IMR-90 (cell line): ENCODE results near the gene FGFRL1. TPM values are rescaled to one million over a fixed set of nuclear protein-coding genes. Genes with fewer than 3 reads are reported as not detected.

Experiments used
- ATAC-seq: fragments of 200-7000 bp; cut with Tn5 transposase; 2 replicates; pipeline ENCODE4 v1.9.1; 2020; ENCODE audit warnings: low read depth, mild to moderate bottlenecking, moderate library complexity
- BruUV-seq: library from RNA; stranded (reverse); fragments of 400-500 nt; replicated peaks from 2 replicates; lab custom pipeline; 2021; lab: Mats Ljungman, UMichigan
- CTCF ChIA-PET: fragments of 300-600 bp; formaldehyde crosslinking; extraction: SDS; loops from one replicate; lab custom pipeline; 2021; ENCODE audit warnings: antibody characterized with exemption; lab: Yijun Ruan, JAX
- POLR2A ChIA-PET: fragments of 300-600 bp; sonication (Branson Sonifier 250); formaldehyde crosslinking; loops from one replicate; lab custom pipeline; 2022; ENCODE audit warnings: antibody characterized with exemption; ENCODE audit not compliant: unreplicated experiment; lab: Charles Lee
- DNase-seq: peaks from one replicate; pipeline ENCODE4 v3.0.0; 2013
- H2AFZ ChIP-seq: replicated peaks from 2 replicates; pipeline ENCODE3; 2013; ENCODE audit warnings: low read length, mild to moderate bottlenecking; ENCODE audit not compliant: poor library complexity
- H2AK5ac ChIP-seq: 2 replicates; pipeline ENCODE4 v1.6.1; 2013; ENCODE audit warnings: low read depth, low read length, inconsistent platforms
- H2AK9ac ChIP-seq: replicated peaks from 2 replicates; pipeline ENCODE3; 2013; ENCODE audit warnings: mild to moderate bottlenecking, low read depth, low read length, moderate library complexity; ENCODE audit not compliant: poor library complexity
- H2BK120ac ChIP-seq: 2 replicates; pipeline ENCODE4 v1.6.1; 2013; ENCODE audit warnings: low read depth, low read length, inconsistent platforms
- H2BK15ac ChIP-seq: 3 replicates; pipeline ENCODE4 v1.6.1; 2013; ENCODE audit warnings: low read depth, low read length, inconsistent platforms
- H2BK20ac ChIP-seq: 2 replicates; pipeline ENCODE4 v1.6.1; 2013; ENCODE audit warnings: low read depth, mild to moderate bottlenecking, inconsistent platforms, low read length, moderate library complexity
- H2BK5ac ChIP-seq: 2 replicates; pipeline ENCODE4 v1.6.1; 2013; ENCODE audit warnings: mild to moderate bottlenecking, low read depth, low read length, inconsistent platforms; ENCODE audit not compliant: poor library complexity, severe bottlenecking
- H3K14ac ChIP-seq: replicated peaks from 2 replicates; pipeline ENCODE4 v1.6.1; 2013; ENCODE audit warnings: low read depth, low read length, inconsistent platforms
- H3K18ac ChIP-seq: 2 replicates; pipeline ENCODE4 v1.6.1; 2013; ENCODE audit warnings: low read depth, low read length, control low read depth
- H3K23ac ChIP-seq: 2 replicates; pipeline ENCODE4 v1.6.1; 2013; ENCODE audit warnings: low read depth, low read length, inconsistent platforms
- H3K27ac ChIP-seq: 2 replicates; pipeline ENCODE4 v1.5.1; 2013; ENCODE audit warnings: mild to moderate bottlenecking, control low read depth, low read length; ENCODE audit not compliant: insufficient read depth
- H3K27me3 ChIP-seq: 2 replicates; pipeline ENCODE4 v1.6.1; 2013; ENCODE audit warnings: low read length; ENCODE audit not compliant: control insufficient read depth, insufficient read depth
- H3K36me3 ChIP-seq: 2 replicates; pipeline ENCODE4 v1.6.1; 2013; ENCODE audit warnings: low read length, mixed read lengths; ENCODE audit not compliant: control insufficient read depth, insufficient read depth
- H3K4ac ChIP-seq: 2 replicates; pipeline ENCODE4 v1.6.1; 2013; ENCODE audit warnings: low read depth, low read length, inconsistent platforms
- H3K4me1 ChIP-seq: 2 replicates; pipeline ENCODE4 v1.6.1; 2013; ENCODE audit warnings: low read length, mixed read lengths; ENCODE audit not compliant: control insufficient read depth, insufficient read depth
- H3K4me2 ChIP-seq: 2 replicates; pipeline ENCODE4 v1.6.1; 2013; ENCODE audit warnings: low read depth, mild to moderate bottlenecking, control low read depth, low read length, moderate library complexity
- H3K4me3 ChIP-seq: 2 replicates; pipeline ENCODE4 v1.5.1; 2013; ENCODE audit warnings: low read depth, mild to moderate bottlenecking, control low read depth, low read length, moderate library complexity; ENCODE audit not compliant: insufficient read depth
- H3K56ac ChIP-seq: 2 replicates; pipeline ENCODE4 v1.6.1; 2013; ENCODE audit warnings: low read length, inconsistent platforms; ENCODE audit not compliant: insufficient read depth; ENCODE audit errors: extremely low read depth
- H3K79me1 ChIP-seq, 2 experiments: 2 replicates each; pipeline ENCODE4 v1.6.1; 2013; ENCODE audit warnings: low read length in 2 of 2, inconsistent platforms in 1 of 2, low read depth in 1 of 2
- H3K9ac ChIP-seq: 2 replicates; pipeline ENCODE4 v1.6.1; 2013; ENCODE audit warnings: low read depth, low read length, control low read depth
- H3K9me1 ChIP-seq: 2 replicates; pipeline ENCODE4 v1.6.1; 2013; ENCODE audit warnings: low read length, inconsistent platforms; ENCODE audit not compliant: insufficient read depth
- H3K9me3 ChIP-seq: 2 replicates; pipeline ENCODE4 v1.6.1; 2013; ENCODE audit warnings: low read length; ENCODE audit not compliant: control insufficient read depth, insufficient read depth
- H4K20me1 ChIP-seq: 2 replicates; pipeline ENCODE4 v1.6.1; 2013; ENCODE audit warnings: low read length, inconsistent platforms; ENCODE audit not compliant: insufficient read depth
- H4K5ac ChIP-seq: 2 replicates; pipeline ENCODE4 v1.6.1; 2013; ENCODE audit warnings: mild to moderate bottlenecking, low read depth, low read length, control low read depth
- H4K8ac ChIP-seq, 2 experiments: 2 replicates each; pipeline ENCODE4 v1.6.1; 2013; ENCODE audit warnings: low read depth in 2 of 2, low read length in 2 of 2, control low read depth in 1 of 2, inconsistent platforms in 1 of 2
- H4K91ac ChIP-seq: 2 replicates; pipeline ENCODE4 v1.6.1; 2013; ENCODE audit warnings: low read depth, low read length, inconsistent platforms; ENCODE audit not compliant: insufficient read depth
- BHLHE40 ChIP-seq: fragments of 150-350 bp; IDR thresholded peaks from 2 replicates; pipeline ENCODE4 v1.6.1; 2016; ENCODE audit warnings: mild to moderate bottlenecking, low read depth, low read length
- CEBPB ChIP-seq: IDR thresholded peaks from 2 replicates; pipeline ENCODE4 v1.6.1; 2012; ENCODE audit warnings: low read depth, low read length, improper control_type of control experiment
- CHD1 ChIP-seq: IDR thresholded peaks from 2 replicates; pipeline ENCODE4 v1.6.1; 2012; ENCODE audit warnings: low read depth, low read length, improper control_type of control experiment
- CTCF ChIP-seq: conservative IDR thresholded peaks from 2 replicates; pipeline ENCODE4 v1.5.1; 2012; ENCODE audit warnings: mild to moderate bottlenecking, low read depth, low read length, improper control_type of control experiment
- ELK1 ChIP-seq: fragments of 150-350 bp; IDR thresholded peaks from 2 replicates; pipeline ENCODE4 v1.6.1; 2016; ENCODE audit warnings: low read depth, mild to moderate bottlenecking, low read length, moderate library complexity, borderline replicate concordance
- MAFK ChIP-seq: IDR thresholded peaks from 2 replicates; pipeline ENCODE4 v1.6.1; 2012; ENCODE audit warnings: low read depth, low read length, improper control_type of control experiment
- MAZ ChIP-seq: IDR thresholded peaks from 2 replicates; pipeline ENCODE4 v1.6.1; 2012; ENCODE audit warnings: low read depth, mild to moderate bottlenecking, low read length, improper control_type of control experiment, moderate library complexity, borderline replicate concordance
- NFE2L2 ChIP-seq: fragments of 150-350 bp; IDR thresholded peaks from 2 replicates; pipeline ENCODE4 v1.6.1; 2016; ENCODE audit warnings: low read depth, mild to moderate bottlenecking, low read length
- POLR2A ChIP-seq: IDR thresholded peaks from 2 replicates; pipeline ENCODE4 v1.6.1; 2012; ENCODE audit warnings: mild to moderate bottlenecking, low read depth, low read length
- RAD21 ChIP-seq: IDR thresholded peaks from 2 replicates; pipeline ENCODE4 v1.6.1; 2012; ENCODE audit warnings: low read length, improper control_type of control experiment
- RFX5 ChIP-seq: IDR thresholded peaks from 2 replicates; pipeline ENCODE4 v1.8.0; 2012; ENCODE audit warnings: low read depth, mild to moderate bottlenecking, low read length, moderate library complexity
- USF2 ChIP-seq: fragments of 150-350 bp; IDR thresholded peaks from 2 replicates; pipeline ENCODE4 v1.6.1; 2017; ENCODE audit warnings: mild to moderate bottlenecking, antibody characterized with exemption, low read length, low read depth
- WGBS, 2 experiments: methylation state at CpG; one replicate each; pipeline versions ENCODE4 v1.1.5 to v1.1.7; 2013; ENCODE audit warnings: missing lambda C conversion rate in 2 of 2; ENCODE audit not compliant: insufficient read length in 1 of 2; ENCODE audit errors: extremely low coverage in 2 of 2; 5-methylcytosine and 5-hydroxymethylcytosine counted together
- dilution Hi-C: fragments of 300-500 bp; cut with HindIII; formaldehyde crosslinking; loops from one replicate; pipeline ENCODE4 v1.14.3; 2018; ENCODE audit warnings: low sequenced_read_pairs; ENCODE audit not compliant: unreplicated experiment
- in situ Hi-C: fragments of 300-500 bp; cut with MboI; formaldehyde crosslinking; loops from 3 replicates; pipeline ENCODE4 v1.14.3; 2019; ENCODE audit warnings: low sequenced_read_pairs, inconsistent platforms, mixed read lengths
- intact Hi-C: fragments of 100-400 bp; cut with micrococcal nuclease; formaldehyde crosslinking; loops from 2 replicates; pipeline ENCODE4 v1.10.0; 2022
- polyA plus RNA-seq, 3 experiments: library from polyadenylated mRNA; depleted of rRNA; stranded (reverse); fragments of >200 nt; gene quantifications; 2 replicates each; pipeline ENCODE4 v1.2.3, GENCODE V29; 2012; ENCODE audit warnings: low replicate concordance in 1 of 3
- total RNA-seq: library from RNA; depleted of rRNA; stranded (reverse); fragments of >200 nt; gene quantifications from 2 replicates; pipeline ENCODE4 v1.2.3, GENCODE V29; 2012

Gene FGFRL1
- total and polyA plus RNA-seq, 2 of the 4 experiments (the other 2 are of a cell fraction) = 49.3 to 78.8 TPM

GRCh38 chr4:963276-964225, 47.9 kb upstream of the FGFRL1 start:
- dilution Hi-C loops = no loop called here
- POLR2A ChIA-PET = no interaction called here

More at GRCh38 chr4:963276-964225, 47.9 kb upstream of the FGFRL1 start:
- Histone ChIP-seq H3K18ac (no peak overlapping the region), H2BK5ac (no peak overlapping the region), H2AK5ac (no peak overlapping the region), H3K9me1 (no peaks in the 10 kb centered on the region), H2AK9ac (no peak overlapping the region), H4K20me1 (no peaks in the 10 kb centered on the region; the same call in 1 of the 2 replicates), H3K9ac (no peak overlapping the region), H3K27me3 (no peaks in the 10 kb centered on the region), H2BK15ac (no peak overlapping the region), H2BK20ac (no peak overlapping the region), H3K4me2 (no peak overlapping the region), H3K4ac (no peak overlapping the region), H2AFZ (peak overlapping the region; percentile 58), H3K23ac (no peak overlapping the region), H3K9me3 (no peaks in the 10 kb centered on the region), H3K4me1 (no peaks in the 10 kb centered on the region), H4K8ac (no peak overlapping the region), H2BK120ac (no peak overlapping the region), H3K14ac (no peak overlapping the region), H4K91ac (no peak overlapping the region), H4K5ac (no peak overlapping the region), H3K56ac (no peak overlapping the region), H3K4me3 (no peak overlapping the region), H3K79me1 (no peaks in the 10 kb centered on the region), H3K27ac (no peak overlapping the region), H3K36me3 (peaks cover 59% of the 10 kb centered on the region)
- no peak for TF ChIP-seq MAZ
- TF ChIP-seq RFX5 = no peak
- TF ChIP-seq CEBPB = no peak
- no peak for TF ChIP-seq POLR2A
- TF ChIP-seq USF2 = no peak
- no peak for TF ChIP-seq BHLHE40
- TF ChIP-seq ELK1 = no peak
- TF ChIP-seq CTCF = no peak
- no peak for TF ChIP-seq RAD21
- no peak for TF ChIP-seq MAFK
- no peak for TF ChIP-seq NFE2L2
- no peak for TF ChIP-seq CHD1
- 87% methylated on average over 15 of the region's 39 CpGs; no CpG with 5 or more reads in 1 of the 2 experiments for WGBS, 2 experiments
- CTCF ChIA-PET = no interaction called here
- in situ Hi-C loops (no loop called here), intact Hi-C loops (no loop called here)
- DNase-seq (no peak), ATAC-seq (no peak)
- no TSS peak for BruUV-seq
